Natural killer cell (primary cell): Measurements from ENCODE around the gene RALB. TPM values are rescaled to one million over a fixed set of nuclear protein-coding genes. Genes with fewer than 3 reads are reported as not detected.

Experiments used
- ATAC-seq, 3 donors: fragments of 150-1000 bp in 2 of 3; fragments of 200-7000 bp in 1 of 3; cut with Tn5 transposase; 1 replicate in 1 of 3; 2 replicates in 2 of 3; pipeline ENCODE4 v1.10.0; 2021; ENCODE audit warnings: mild to moderate bottlenecking in 2 of 3, moderate library complexity in 2 of 3
- DNase-seq, 2 donors: peaks; one replicate each; pipeline versions ENCODE4 v3.0.0 to v3.0.0-alpha.2; 2013 to 2021; ENCODE audit warnings: mixed read lengths in 1 of 2
- H3K27ac ChIP-seq: one replicate; pipeline ENCODE4 v1.5.1; 2013; ENCODE audit warnings: mild to moderate bottlenecking, low read length
- H3K27me3 ChIP-seq: one replicate; pipeline ENCODE4 v1.6.1; 2013; ENCODE audit warnings: low read length; ENCODE audit not compliant: control insufficient read depth, insufficient read depth
- H3K36me3 ChIP-seq: one replicate; pipeline ENCODE4 v1.6.1; 2013; ENCODE audit warnings: low read length; ENCODE audit not compliant: control insufficient read depth, insufficient read depth
- H3K4me1 ChIP-seq: one replicate; pipeline ENCODE4 v1.6.1; 2013; ENCODE audit warnings: low read length; ENCODE audit not compliant: control insufficient read depth, insufficient read depth
- H3K4me3 ChIP-seq: one replicate; pipeline ENCODE4 v1.5.1; 2013; ENCODE audit warnings: low read length
- H3K9me3 ChIP-seq: one replicate; pipeline ENCODE4 v1.6.1; 2013; ENCODE audit warnings: low read length; ENCODE audit not compliant: control insufficient read depth, insufficient read depth
- H3K27ac Mint-ChIP-seq, 2 donors: one replicate each; pipeline ENCODE4 v1.8.0; 2022; ENCODE audit warnings: mild to moderate bottlenecking in 2 of 2, mixed read lengths in 2 of 2, moderate library complexity in 1 of 2
- H3K27me3 Mint-ChIP-seq, 2 donors: one replicate each; pipeline ENCODE4 v1.8.0; 2022; ENCODE audit warnings: low read depth in 2 of 2, mixed read lengths in 2 of 2
- H3K36me3 Mint-ChIP-seq: one replicate; pipeline ENCODE4 v1.8.0; 2022; ENCODE audit warnings: mixed read lengths
- H3K4me1 Mint-ChIP-seq, 2 donors: one replicate each; pipeline ENCODE4 v1.8.0; 2022; ENCODE audit warnings: mixed read lengths in 2 of 2
- H3K4me3 Mint-ChIP-seq: one replicate; pipeline ENCODE4 v1.8.0; 2022; ENCODE audit warnings: mild to moderate bottlenecking, moderate library complexity, mixed read lengths
- H3K9me3 Mint-ChIP-seq, 2 donors: one replicate each; pipeline ENCODE4 v1.8.0; 2022; ENCODE audit warnings: mixed read lengths in 2 of 2
- CTCF ChIP-seq: fragments of 200-600 bp; IDR thresholded peaks from one replicate; pipeline ENCODE4 v1.8.0; 2022; ENCODE audit warnings: antibody characterized with exemption
- WGBS: methylation state at CpG from one replicate; pipeline ENCODE4 v1.1.7; 2013; ENCODE audit warnings: missing lambda C conversion rate; ENCODE audit not compliant: insufficient coverage; 5-methylcytosine and 5-hydroxymethylcytosine counted together
- intact Hi-C: fragments of 100-400 bp; cut with micrococcal nuclease; formaldehyde crosslinking; loops from one replicate; pipeline ENCODE4 v1.14.2; 2022
- total RNA-seq, 4 donors: library from RNA; stranded (reverse); fragments of 120-200 nt in 1 of 4; gene quantifications; one replicate each; pipeline versions ENCODE4 v1.2.3 to v1.2.4, GENCODE V29; 2013 to 2022

Gene RALB
- total RNA-seq, 3 donors from 2014 or later (not counting 1 experiment from before 2014, with no cell fraction given): 21.0 to 25.9 (median 25.4) TPM

GRCh38 chr2:120272763-120273481, 20.3 kb downstream of the RALB start:
- H3K9me3 ChIP-seq: no peaks in the 10 kb centered on the region
- H3K27ac ChIP-seq: no peak overlapping the region
- Mint-ChIP-seq H3K4me1 (peaks cover 9 to 50% of the 10 kb centered on the region in 2 donors), H3K36me3 (no peaks in the 10 kb centered on the region), H3K27ac (no peak overlapping the region), H3K27me3 (no peaks in the 10 kb centered on the region), H3K4me3 (no peak overlapping the region), H3K9me3 (no peaks in the 10 kb centered on the region)
- intact Hi-C loops: no loop called here
- TF ChIP-seq CTCF: no peak
- no peaks in the 10 kb centered on the region for H3K36me3 ChIP-seq
- no peak overlapping the region for H3K4me3 ChIP-seq
- H3K27me3 ChIP-seq: no peaks in the 10 kb centered on the region
- ATAC-seq (no peak), DNase-seq (no peak)
- WGBS: 91% methylated on average over 4 of the region's 4 CpGs
- H3K4me1 ChIP-seq: no peaks in the 10 kb centered on the region

GRCh38 chr2:120275617-120276400, 23.2 kb downstream of the RALB start:
- DNase-seq (no peak), ATAC-seq (no peak)
- H3K36me3 Mint-ChIP-seq: no peaks in the 10 kb centered on the region
- no peak overlapping the region for H3K4me3 Mint-ChIP-seq
- no peaks in the 10 kb centered on the region for H3K9me3 Mint-ChIP-seq
- no peaks in the 10 kb centered on the region for H3K27me3 ChIP-seq
- H3K36me3 ChIP-seq: peaks cover 5% of the 10 kb centered on the region
- no peak for TF ChIP-seq CTCF
- H3K27ac ChIP-seq: no peak overlapping the region
- 97% methylated on average over 8 of the region's 8 CpGs for WGBS
- H3K4me1 Mint-ChIP-seq: peaks cover 9 to 38% of the 10 kb centered on the region in 2 donors
- intact Hi-C loops: no loop called here
- no peaks in the 10 kb centered on the region for H3K9me3 ChIP-seq
- no peak overlapping the region for H3K27ac Mint-ChIP-seq
- no peaks in the 10 kb centered on the region for H3K27me3 Mint-ChIP-seq
- H3K4me1 ChIP-seq: no peaks in the 10 kb centered on the region
- no peak overlapping the region for H3K4me3 ChIP-seq

GRCh38 chr2:120277505-120278205, 25.0 kb downstream of the RALB start:
- Mint-ChIP-seq H3K36me3 (no peaks in the 10 kb centered on the region), H3K9me3 (no peaks in the 10 kb centered on the region), H3K4me3 (no peak overlapping the region), H3K4me1 (peaks cover 2 to 23% of the 10 kb centered on the region in 2 donors), H3K27me3 (no peaks in the 10 kb centered on the region), H3K27ac (no peak overlapping the region)
- Histone ChIP-seq H3K4me3 (no peak overlapping the region), H3K27ac (no peak overlapping the region), H3K27me3 (no peaks in the 10 kb centered on the region), H3K36me3 (peaks cover 5% of the 10 kb centered on the region), H3K4me1 (no peaks in the 10 kb centered on the region), H3K9me3 (no peaks in the 10 kb centered on the region)
- intact Hi-C loops: no loop called here
- ATAC-seq (no peak), DNase-seq (no peak)
- TF ChIP-seq CTCF: no peak
- WGBS: 88% methylated on average over 19 of the region's 19 CpGs
